Body of pancreas (tissue), 4 donors: ENCODE data around the gene IL22RA1. TPM values are rescaled to one million over a fixed set of nuclear protein-coding genes. Genes with fewer than 3 reads are reported as not detected.

ENCODE experiments used
- ATAC-seq: fragments of 150-250 bp; one replicate; pipeline ENCODE4 v1.9.1; 2016
- DNase-seq, 4 donors: peaks; one replicate each; pipeline ENCODE4 v3.0.0-alpha.2; 2019
- H3K27ac ChIP-seq, 4 donors: fragments of 200-600 bp; sonication (generic); 1 replicate in 3 of 4; 2 replicates in 1 of 4; pipeline versions ENCODE4 v1.5.1 to v1.6.1; 2016 to 2019; ENCODE audit warnings: mild to moderate bottlenecking in 1 of 4, mixed read lengths in 1 of 4, moderate library complexity in 1 of 4
- H3K27me3 ChIP-seq, 2 donors: fragments of 200-600 bp; sonication (generic); one replicate each; pipeline ENCODE4 v1.6.0; 2016; ENCODE audit warnings: mild to moderate bottlenecking in 1 of 2
- H3K36me3 ChIP-seq, 2 donors: fragments of 200-600 bp; sonication (generic); replicated peaks in 1 of 2; 2 replicates each; pipeline ENCODE4 v1.5.1; 2016; ENCODE audit warnings: low read depth in 2 of 2; ENCODE audit not compliant: insufficient read depth in 1 of 2
- H3K4me1 ChIP-seq: fragments of 200-600 bp; sonication (generic); one replicate; pipeline ENCODE4 v1.6.0; 2016
- H3K4me3 ChIP-seq, 2 donors: fragments of 200-600 bp; sonication (generic); 1 replicate in 1 of 2; 2 replicates in 1 of 2; pipeline ENCODE4 v1.5.1; 2016 to 2019
- H3K9me3 ChIP-seq, 3 donors: fragments of 200-600 bp; sonication (generic); 1 replicate in 2 of 3; 2 replicates in 1 of 3; pipeline ENCODE4 v1.5.1; 2016
- CTCF ChIP-seq, 7 experiments: fragments of 450-650 bp in 4 of 7; fragments of 200-600 bp in 3 of 7; sonication (generic) in 3 of 7; IDR thresholded peaks; one replicate each; pipeline ENCODE4 v1.5.1; 2016 to 2019; ENCODE audit warnings: antibody characterized with exemption in 7 of 7
- POLR2A ChIP-seq, 3 donors: fragments of 450-650 bp; IDR thresholded peaks; one replicate each; pipeline ENCODE4 v1.6.1; 2016; ENCODE audit warnings: antibody characterized with exemption in 3 of 3, mild to moderate bottlenecking in 2 of 3
- whole genome bisulfite sequencing, 2 donors: methylation state at CpG; one replicate each; pipeline ENCODE4 v1.1.5; 2017; 5-methylcytosine and 5-hydroxymethylcytosine counted together
- intact Hi-C: fragments of 100-400 bp; cut with DNase I; formaldehyde crosslinking; loops from one replicate; pipeline ENCODE4 v1.15.1; 2023
- total RNA-seq, 2 donors: library from RNA; depleted of rRNA; stranded (reverse); fragments of >200 nt; gene quantifications; one replicate each; pipeline ENCODE4 v1.1.0, GENCODE V29; 2016

IL22RA1 gene
- total RNA-seq, 2 donors from 2014 or later = 49.1 to 133 TPM

GRCh38 chr1:24097663-24098062 is 45.3 kb downstream of the IL22RA1 start:
- 92 to 95% methylated on average over 11 of the region's 11 CpGs for WGBS, 2 donors
- no peaks in the 10 kb centered on the region for H3K27me3 ChIP-seq
- intact Hi-C loops = no loop called here
- no peaks in the 10 kb centered on the region for H3K9me3 ChIP-seq
- no peak for ATAC-seq
- no peak for DNase-seq
- H3K36me3 ChIP-seq = no peaks in the 10 kb centered on the region
- peaks cover 50% of the 10 kb centered on the region for H3K4me1 ChIP-seq
- H3K27ac ChIP-seq = no peak overlapping the region
- TF ChIP-seq CTCF (IDR thresholded peaks at IDR 0.05) (no peak), POLR2A (IDR thresholded peaks at IDR 0.05) (no peak)
- H3K4me3 ChIP-seq = no peak overlapping the region

- Histone ChIP-seq H3K4me1 (peaks cover 41% of the 10 kb centered on the region), H3K9me3 (no peaks in the 10 kb centered on the region), H3K4me3 (no peak overlapping the region), H3K36me3 (no peaks in the 10 kb centered on the region), H3K27ac (no peak overlapping the region), H3K27me3 (no peaks in the 10 kb centered on the region)
- DNase-seq = no peak
- ATAC-seq = no peak
- WGBS, 2 donors = 89 to 90% methylated on average over 5 of the region's 5 CpGs
- intact Hi-C loops = no loop called here
- no peak for TF ChIP-seq CTCF (IDR thresholded peaks at IDR 0.05)
- no peak for TF ChIP-seq POLR2A (IDR thresholded peaks at IDR 0.05)
These were observed 46.2 kb downstream of the IL22RA1 start for GRCh38 chr1:24096739-24097103.

GRCh38 chr1:24096009-24096738 is 46.8 kb downstream of the IL22RA1 start:
- no peak overlapping the region for H3K4me3 ChIP-seq
- H3K4me1 ChIP-seq = peaks cover 41% of the 10 kb centered on the region
- intact Hi-C loops = no loop called here
- ATAC-seq (no peak), DNase-seq (no peak)
- TF ChIP-seq POLR2A (IDR thresholded peaks at IDR 0.05) = no peak
- 74 to 81% methylated on average over 5 to 8 of the region's 8 CpGs for WGBS, 2 donors
- H3K9me3 ChIP-seq = no peaks in the 10 kb centered on the region
- H3K27me3 ChIP-seq = no peaks in the 10 kb centered on the region
- no peak overlapping the region for H3K27ac ChIP-seq
- H3K36me3 ChIP-seq = no peaks in the 10 kb centered on the region

- peaks cover 41% of the 10 kb centered on the region for H3K4me1 ChIP-seq
- TF ChIP-seq CTCF (IDR thresholded peaks at IDR 0.05) = no peak
- TF ChIP-seq POLR2A (IDR thresholded peaks at IDR 0.05) = no peak
- no peaks in the 10 kb centered on the region for H3K36me3 ChIP-seq
- no peak overlapping the region for H3K4me3 ChIP-seq
- H3K27ac ChIP-seq = no peak overlapping the region
- ATAC-seq = no peak
- WGBS, 2 donors = 52 to 53% methylated on average over 13 to 14 of the region's 14 CpGs
- H3K9me3 ChIP-seq = no peaks in the 10 kb centered on the region
- intact Hi-C loops = no loop called here
- no peaks in the 10 kb centered on the region for H3K27me3 ChIP-seq
- DNase-seq = no peak
These were observed 47.6 kb downstream of the IL22RA1 start for GRCh38 chr1:24095140-24095859.

GRCh38 chr1:24094554-24094953 is 48.4 kb downstream of the IL22RA1 start:
- H3K9me3 ChIP-seq = no peaks in the 10 kb centered on the region
- DNase-seq (no peak), ATAC-seq (no peak)
- TF ChIP-seq POLR2A (IDR thresholded peaks at IDR 0.05) (no peak), CTCF (IDR thresholded peaks at IDR 0.05) (no peak)
- no peak overlapping the region for H3K27ac ChIP-seq
- H3K4me3 ChIP-seq = no peak overlapping the region
- intact Hi-C loops = no loop called here
- peaks cover 36% of the 10 kb centered on the region for H3K4me1 ChIP-seq
- no peaks in the 10 kb centered on the region for H3K36me3 ChIP-seq
- no peaks in the 10 kb centered on the region for H3K27me3 ChIP-seq
- 79 to 80% methylated on average over 2 to 5 of the region's 5 CpGs for WGBS, 2 donors
